HEK293T (cell line): Measurements from ENCODE around the gene BFSP2.

Experiments used
- ARNT ChIP-seq: fragments of 450-650 bp; IDR thresholded peaks from 2 replicates; pipeline ENCODE4 v1.6.1; 2017; ENCODE audit warnings: mild to moderate bottlenecking
- BHLHE40 ChIP-seq: fragments of 450-650 bp; IDR thresholded peaks from 2 replicates; pipeline ENCODE4 v1.6.1; 2016; ENCODE audit warnings: mild to moderate bottlenecking, moderate library complexity, borderline replicate concordance
- CTBP1 ChIP-seq: fragments of 450-650 bp; IDR thresholded peaks from 2 replicates; pipeline ENCODE4 v1.6.1; 2016; ENCODE audit warnings: borderline replicate concordance
- ELF4 ChIP-seq: fragments of 450-650 bp; IDR thresholded peaks from 2 replicates; pipeline ENCODE4 v1.6.1; 2017; ENCODE audit warnings: antibody characterized with exemption
- FOXA1 ChIP-seq: fragments of 450-650 bp; IDR thresholded peaks from 2 replicates; pipeline ENCODE4 v1.6.1; 2016; ENCODE audit warnings: mild to moderate bottlenecking
- FOXM1 ChIP-seq: fragments of 450-650 bp; IDR thresholded peaks from 2 replicates; pipeline ENCODE4 v1.6.1; 2017; ENCODE audit warnings: mild to moderate bottlenecking, borderline replicate concordance
- HDGF ChIP-seq: fragments of 450-650 bp; IDR thresholded peaks from 2 replicates; pipeline ENCODE4 v1.6.1; 2017; ENCODE audit warnings: antibody characterized with exemption, borderline replicate concordance
- LEF1 ChIP-seq: fragments of 450-650 bp; IDR thresholded peaks from 2 replicates; pipeline ENCODE4 v1.6.1; 2017; ENCODE audit warnings: mild to moderate bottlenecking, borderline replicate concordance
- NFRKB ChIP-seq: fragments of 450-650 bp; IDR thresholded peaks from 2 replicates; pipeline ENCODE4 v1.6.1; 2016; ENCODE audit warnings: mild to moderate bottlenecking, moderate library complexity
- SUZ12 ChIP-seq: fragments of 450-650 bp; IDR thresholded peaks from 2 replicates; pipeline ENCODE4 v1.6.1; 2016; ENCODE audit warnings: mild to moderate bottlenecking
- TARDBP ChIP-seq: fragments of 450-650 bp; IDR thresholded peaks from 2 replicates; pipeline ENCODE4 v1.6.1; 2016
- ZNF384 ChIP-seq: fragments of 450-650 bp; IDR thresholded peaks from 2 replicates; pipeline ENCODE4 v1.6.1; 2016

DNA sequence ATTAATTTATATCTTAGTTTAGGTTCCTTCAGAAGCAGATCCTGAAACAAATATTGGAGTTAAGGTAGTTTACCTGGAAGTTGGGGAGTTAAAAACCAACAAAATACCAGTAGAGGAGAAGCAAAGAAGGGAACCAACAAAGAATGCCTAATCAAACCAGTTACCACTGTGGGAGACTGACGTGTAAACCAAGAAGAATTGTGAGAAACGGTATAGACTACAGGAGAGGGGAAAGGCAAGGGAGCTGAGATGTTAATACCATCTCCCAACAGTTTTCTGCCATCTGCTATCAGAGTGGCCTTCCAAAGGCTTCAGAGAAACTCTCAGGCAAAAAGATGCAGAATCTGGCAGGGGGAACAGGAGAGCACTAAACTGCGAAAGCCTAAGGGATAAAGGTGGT is 53.5 kb downstream of the BFSP2 start:
- no peak for TF ChIP-seq FOXM1
- no peak for TF ChIP-seq FOXA1
- no peak for TF ChIP-seq SUZ12
- TF ChIP-seq ARNT = no peak
- TF ChIP-seq CTBP1 = no peak
- TF ChIP-seq TARDBP = no peak
- TF ChIP-seq ELF4 = no peak
- TF ChIP-seq ZNF384 = no peak
- TF ChIP-seq BHLHE40 = no peak
- TF ChIP-seq HDGF = no peak
- no peak for TF ChIP-seq NFRKB
- no peak for TF ChIP-seq LEF1
